Right ventricle myocardium inferior (tissue), 1 donor: ENCODE measurements around the gene TCF19. TPM values are rescaled to one million over a fixed set of nuclear protein-coding genes. Genes with fewer than 3 reads are reported as not detected.

ENCODE experiments used
- ATAC-seq: fragments of 200-7000 bp; cut with Tn5 transposase; one replicate; pipeline ENCODE4 v1.9.1; 2020; ENCODE audit warnings: mild to moderate bottlenecking, moderate library complexity
- DNase-seq: peaks from one replicate; pipeline ENCODE4 v3.0.0; 2021; ENCODE audit errors: missing footprints
- intact Hi-C: fragments of 100-400 bp; cut with DNase I; formaldehyde crosslinking; loops from one replicate; pipeline ENCODE4 v1.11.0; 2022
- total RNA-seq: library from RNA; stranded (reverse); fragmentation: NEBNext Ultra II Directional; extraction: Animal tissue kit (Norgen Biotek cat#: 25700); gene quantifications from one replicate; pipeline ENCODE4 v1.2.1, GENCODE V29; 2021
- donor health status: DM: no; HTN: yes; CAD: no; lungs with severe emphysema.

The TCF19 gene
- total RNA-seq, 1 donor from 2014 or later: 5.2 TPM

DNA sequence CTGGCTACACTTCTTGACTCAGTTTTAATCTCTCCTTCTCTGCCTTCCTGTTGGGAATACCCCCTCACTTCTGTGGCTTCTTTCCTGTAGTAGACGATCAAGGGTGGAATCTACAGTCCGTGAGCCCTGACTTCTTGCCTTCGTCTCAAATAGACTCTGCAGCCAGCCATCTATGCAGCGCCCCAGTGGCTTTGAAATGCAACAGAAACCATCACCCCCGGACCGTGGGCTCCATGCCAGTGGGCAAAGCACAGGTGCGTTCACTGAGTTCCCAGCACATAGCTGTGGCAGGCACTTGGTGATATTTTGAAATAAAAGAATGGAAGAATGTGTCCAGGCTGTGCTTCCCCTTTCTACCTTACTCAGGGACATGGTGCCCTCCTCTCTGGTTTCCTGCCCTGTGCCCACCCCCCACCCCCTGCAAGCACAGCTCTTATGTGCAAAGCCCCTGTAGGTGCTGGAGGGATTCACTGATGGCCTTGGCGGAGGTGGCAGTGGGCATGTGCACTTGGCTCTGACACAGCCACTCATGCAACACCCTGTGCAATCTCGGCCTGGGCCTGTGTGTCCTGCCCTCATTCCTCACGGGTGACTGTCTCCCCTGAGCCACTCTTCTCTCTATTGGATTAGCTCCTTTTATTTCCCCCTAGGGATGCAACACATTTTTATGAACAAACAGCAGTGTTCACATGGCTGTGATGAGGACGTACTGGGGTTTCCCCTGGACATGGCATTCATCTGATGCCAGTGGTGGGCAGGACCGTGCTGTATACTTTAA lies 32.6 kb upstream of the TCF19 start:
- ATAC-seq (peak; percentile 45), DNase-seq (no peak)
- intact Hi-C loops: no loop called here

DNA sequence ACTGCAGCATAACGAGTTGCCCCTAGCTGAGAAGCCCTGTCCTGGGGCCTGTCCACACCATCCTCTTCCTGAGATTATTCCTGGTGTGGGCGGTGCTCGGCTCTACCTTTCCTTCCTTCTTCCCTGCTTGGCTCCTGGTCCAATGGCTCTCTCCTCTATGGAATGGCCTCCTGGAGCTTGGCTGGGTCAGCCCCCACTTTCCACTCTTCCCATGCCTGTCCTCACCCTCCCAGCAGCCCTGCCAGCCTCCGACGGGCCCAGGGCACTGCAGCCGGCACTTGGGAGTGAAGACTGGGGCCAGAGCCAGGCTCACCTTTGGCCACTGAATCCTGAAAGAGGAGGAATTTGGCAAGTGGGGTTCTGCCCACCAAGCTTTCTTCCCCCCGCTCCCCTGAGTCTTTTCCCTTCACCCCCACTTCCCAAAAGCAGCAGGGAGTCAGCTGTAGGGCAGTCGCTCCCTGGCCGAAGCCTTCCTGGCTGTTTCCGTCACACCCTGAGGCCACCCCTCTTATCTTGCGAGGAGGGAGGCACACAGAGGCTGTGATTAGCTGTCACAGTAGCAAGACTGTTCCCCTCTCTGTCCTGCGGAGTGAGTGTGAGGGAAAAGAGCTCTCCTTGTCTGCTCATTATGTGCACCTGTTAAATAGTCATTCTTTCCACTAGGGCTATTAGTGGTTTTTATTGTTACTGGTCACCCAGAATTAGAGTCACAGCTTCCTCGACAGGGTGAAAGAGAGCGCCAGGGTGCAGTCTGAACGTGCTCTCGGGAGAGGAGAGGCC lies 31.8 kb upstream of the TCF19 start:
- intact Hi-C loops: no loop called here
- DNase-seq: peak; percentile 61

DNA sequence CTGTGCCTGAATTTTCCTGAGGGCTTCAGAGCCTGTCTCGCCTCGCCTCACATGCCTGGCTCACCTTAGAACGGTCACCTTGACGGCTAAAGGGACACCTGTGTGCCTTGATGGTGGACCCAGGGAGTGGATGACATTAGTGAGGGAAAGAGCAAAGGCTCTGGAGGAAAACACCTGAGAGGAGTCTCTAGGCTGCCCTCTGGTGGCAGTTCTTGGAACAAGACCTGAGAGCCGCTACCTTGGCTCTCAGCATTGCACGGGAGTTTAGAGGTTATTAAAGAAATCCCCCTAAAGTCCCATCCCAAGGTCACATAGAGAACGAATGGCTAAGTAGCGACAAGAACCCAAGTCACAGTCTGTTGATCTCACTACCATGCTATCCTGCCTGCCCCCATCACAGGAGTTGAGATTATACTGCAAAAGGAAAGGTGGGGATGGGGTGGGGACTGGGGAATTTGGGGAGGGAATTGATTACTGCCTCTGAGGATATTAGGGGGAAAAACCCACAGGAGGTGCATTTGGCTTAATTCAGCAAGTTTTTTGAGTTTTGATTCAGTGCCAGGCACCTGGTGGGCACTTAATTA lies 30.2 kb upstream of the TCF19 start:
- DNase-seq (peak; percentile 58), ATAC-seq (no peak)
- intact Hi-C loops: no loop called here

More for the DNA sequence above, 31.8 kb upstream of the TCF19 start:
- ATAC-seq: peak; percentile 17

DNA sequence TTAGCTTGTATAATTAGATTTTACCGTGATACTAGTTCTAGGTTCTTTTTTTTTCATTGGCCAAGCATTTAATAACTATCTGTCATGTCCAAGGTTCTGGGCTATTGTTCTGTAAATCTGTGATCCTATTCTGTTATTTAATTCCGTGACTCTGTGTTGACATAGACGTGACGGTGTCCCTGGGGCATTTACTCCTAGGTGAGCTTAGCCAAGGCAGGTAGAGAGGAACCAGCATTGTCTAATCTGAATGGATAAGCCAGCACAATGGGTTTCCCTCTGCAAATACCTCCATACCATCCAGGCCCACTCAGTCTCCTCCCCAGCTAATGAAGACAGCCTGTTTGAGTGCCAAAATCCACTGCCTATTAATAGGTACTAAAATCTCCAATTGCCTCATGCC lies 29.3 kb upstream of the TCF19 start:
- ATAC-seq: no peak
- no peak for DNase-seq
- intact Hi-C loops: no loop called here

DNA sequence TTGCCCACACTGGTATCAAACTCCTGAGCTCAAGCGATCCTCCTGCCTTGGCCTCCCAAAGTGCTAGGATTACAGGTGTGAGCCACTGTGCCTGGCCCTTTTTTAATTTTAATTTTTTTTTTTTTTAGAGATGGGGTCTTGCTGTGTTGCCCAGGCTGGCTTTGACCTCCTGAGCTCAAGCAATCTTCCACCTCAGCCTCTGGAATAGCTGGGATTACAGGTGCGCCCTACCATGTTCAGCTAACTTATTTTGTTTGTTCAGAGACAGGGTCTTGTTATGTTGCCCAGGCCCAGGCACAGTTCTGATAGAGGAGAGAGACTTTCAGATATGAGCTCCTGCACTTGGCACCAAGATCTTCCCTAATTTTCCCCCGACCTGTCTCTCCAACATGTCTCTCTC lies 27.6 kb upstream of the TCF19 start:
- intact Hi-C loops: no loop called here
- no peak for DNase-seq

DNA sequence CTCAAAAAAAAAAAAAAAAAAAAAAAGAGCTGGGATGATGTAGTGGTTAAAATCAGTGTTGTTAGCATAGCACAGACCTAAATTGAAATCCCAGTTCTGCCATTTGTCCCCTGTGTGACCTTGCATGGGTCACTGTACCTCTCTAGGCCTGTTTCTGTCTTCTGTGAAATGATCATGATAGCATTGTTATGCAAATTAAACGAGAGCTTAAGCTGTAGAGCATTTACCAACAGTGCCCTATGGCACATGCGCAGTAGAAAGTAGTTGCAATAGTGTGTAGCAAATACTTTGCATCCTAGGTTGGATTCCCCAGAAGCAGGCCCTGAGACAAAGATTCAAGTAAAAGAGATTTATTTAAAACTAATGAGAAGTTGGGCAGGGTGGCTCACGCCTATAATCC lies 26.8 kb upstream of the TCF19 start:
- ATAC-seq: no peak
- DNase-seq: no peak
- intact Hi-C loops: no loop called here

More for the DNA sequence above, 27.6 kb upstream of the TCF19 start:
- no peak for ATAC-seq

DNA sequence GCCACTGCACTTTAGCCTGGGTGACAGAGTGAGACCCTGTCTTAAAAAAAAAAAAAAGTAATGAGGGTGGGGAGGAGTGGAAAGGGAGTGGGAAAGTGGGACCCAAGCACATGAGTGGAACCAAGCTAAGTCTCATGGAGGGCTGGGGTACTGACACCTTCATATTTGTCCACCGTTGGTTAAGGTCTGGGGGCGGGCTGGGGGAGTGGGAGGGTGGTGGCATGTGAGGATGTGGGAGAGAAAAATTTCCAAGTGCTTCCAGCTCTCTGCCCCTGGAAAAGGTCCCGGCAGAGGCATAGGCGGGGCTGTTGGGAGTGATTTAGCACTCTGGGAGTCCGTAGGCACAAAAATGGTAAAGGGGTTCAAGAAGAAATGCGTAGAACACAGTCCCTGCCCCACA lies 25.6 kb upstream of the TCF19 start:
- intact Hi-C loops: no loop called here
- ATAC-seq: no peak
- no peak for DNase-seq

DNA sequence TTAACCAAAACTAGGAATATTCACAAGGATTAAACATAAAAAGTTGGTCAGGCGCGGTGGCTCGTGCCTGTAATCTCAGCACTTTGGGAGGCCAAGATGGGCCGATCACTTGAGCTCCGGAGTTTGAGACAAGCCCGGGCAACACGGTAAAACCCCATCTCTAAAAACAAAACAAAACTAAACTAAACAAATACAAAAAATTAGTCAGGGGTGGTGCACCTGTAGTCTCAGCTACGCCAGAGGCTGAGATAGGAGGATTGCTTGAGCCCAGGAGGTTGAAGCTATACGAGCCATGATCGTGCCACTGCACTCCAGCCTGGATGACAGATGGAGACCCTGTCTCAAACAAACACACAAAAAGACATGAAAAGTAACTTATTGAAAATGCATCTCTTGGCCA lies 22.7 kb upstream of the TCF19 start:
- DNase-seq: no peak
- no peak for ATAC-seq
- intact Hi-C loops: no loop called here

DNA sequence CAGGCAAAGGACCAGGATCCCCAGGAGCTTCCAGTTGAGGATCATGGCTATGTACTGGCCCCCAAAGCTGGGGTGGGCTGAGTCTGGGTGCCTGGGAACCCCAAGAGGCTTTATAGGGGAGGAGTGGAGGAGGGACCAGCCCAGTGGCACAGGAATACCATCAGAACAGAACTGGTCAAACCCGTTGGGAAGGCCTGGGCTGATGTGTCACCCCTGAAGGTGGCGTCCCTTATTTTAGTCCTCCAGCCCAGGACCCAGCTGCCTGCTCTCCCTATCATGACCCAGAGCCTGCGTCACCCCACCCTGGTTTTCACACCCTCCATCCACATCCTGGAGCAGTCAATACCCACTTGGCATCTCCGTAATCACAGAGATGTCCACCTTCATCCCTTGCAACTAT lies 19.4 kb upstream of the TCF19 start, which contains the start of gene PSORS1C2:
Gene PSORS1C2 (minus strand): TSS at position 85 of the 400 bp plus-strand sequence. CDS start 40 bp downstream, at position 45.
- DNase-seq: no peak
- intact Hi-C loops: no loop called here
- no peak for ATAC-seq

DNA sequence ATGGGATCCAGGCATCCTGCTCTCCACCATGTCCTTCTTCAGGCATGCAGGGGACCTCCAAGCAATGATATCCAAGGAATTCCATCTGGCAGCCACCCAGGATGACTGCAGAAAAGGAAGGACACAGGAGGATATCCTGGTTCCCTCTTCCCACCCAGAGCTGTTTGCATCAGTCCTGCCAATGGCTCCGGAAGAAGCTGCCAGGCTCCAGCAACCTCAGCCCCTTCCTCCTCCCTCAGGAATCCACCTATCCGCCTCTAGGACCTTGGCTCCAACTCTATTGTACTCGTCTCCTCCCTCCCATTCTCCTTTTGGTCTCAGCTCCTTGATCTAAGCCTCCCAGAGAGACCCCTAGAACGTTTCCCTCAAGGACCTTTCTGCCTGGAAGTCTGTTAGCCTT lies 18.8 kb upstream of the TCF19 start:
- intact Hi-C loops: no loop called here
- no peak for DNase-seq
- no peak for ATAC-seq

DNA sequence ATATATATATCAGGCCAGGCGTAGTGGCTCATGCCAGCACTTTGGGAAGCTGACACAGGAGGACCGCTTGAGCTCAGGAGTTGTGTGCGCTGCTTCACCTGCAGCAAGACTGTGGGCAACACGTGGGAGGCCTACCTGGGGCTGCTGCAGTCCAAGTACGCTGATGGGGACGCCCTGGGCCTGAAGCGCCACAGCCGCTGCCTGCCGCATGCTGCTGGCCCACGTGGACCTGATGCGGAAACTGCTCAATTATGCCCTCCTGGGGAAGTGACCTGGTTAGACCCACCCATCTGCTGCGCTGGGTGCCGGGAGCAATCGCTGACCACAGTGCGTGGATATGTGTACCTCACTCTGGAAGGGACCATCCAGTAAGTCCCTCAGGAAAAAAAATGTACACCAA lies 17.7 kb upstream of the TCF19 start:
- ATAC-seq: no peak
- intact Hi-C loops: no loop called here
- DNase-seq: no peak

DNA sequence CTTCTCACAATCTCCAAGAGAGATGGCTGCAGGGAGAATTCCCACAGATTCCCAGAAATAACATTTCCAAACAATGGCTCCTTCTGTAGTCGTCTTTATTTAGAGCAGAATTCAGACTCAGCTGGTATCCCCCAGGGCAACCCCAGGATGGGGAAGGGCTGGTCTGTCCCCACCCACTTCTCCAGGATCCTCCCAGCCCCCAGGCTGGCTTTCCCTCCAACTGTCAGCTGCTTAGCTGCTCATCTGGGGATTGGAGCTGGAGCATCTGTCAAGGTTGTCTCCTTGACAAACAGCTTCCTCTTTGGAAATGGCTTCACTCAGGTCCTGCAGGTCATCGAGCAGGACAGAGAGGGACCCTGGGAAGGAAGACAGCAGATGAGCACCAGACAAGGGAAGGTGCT lies 16.0 kb upstream of the TCF19 start:
- no peak for DNase-seq
- peak; percentile 70 for ATAC-seq
- intact Hi-C loops: no loop called here

DNA sequence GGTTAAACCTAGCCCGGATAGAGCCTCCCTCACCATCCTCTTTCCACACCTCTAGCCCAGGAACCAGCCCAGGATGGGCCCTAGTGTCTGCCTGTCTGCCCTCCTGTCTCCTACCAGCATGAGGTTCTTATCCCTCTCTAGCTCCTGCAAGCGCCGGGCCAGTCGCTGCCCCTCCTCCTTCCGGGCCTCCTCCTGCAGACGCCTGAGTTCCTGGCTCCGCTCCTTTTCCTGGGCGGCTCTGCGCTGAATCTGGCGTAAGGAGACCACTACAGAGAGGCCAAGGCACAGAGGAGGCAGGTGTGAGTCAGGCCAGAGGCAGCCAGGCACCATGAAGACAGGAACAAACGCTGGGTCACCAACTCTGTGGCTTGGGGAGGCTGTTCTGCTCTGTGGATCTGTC lies 15.2 kb upstream of the TCF19 start:
- intact Hi-C loops: no loop called here
- DNase-seq (peak; percentile 74), ATAC-seq (peak; percentile 81)

DNA sequence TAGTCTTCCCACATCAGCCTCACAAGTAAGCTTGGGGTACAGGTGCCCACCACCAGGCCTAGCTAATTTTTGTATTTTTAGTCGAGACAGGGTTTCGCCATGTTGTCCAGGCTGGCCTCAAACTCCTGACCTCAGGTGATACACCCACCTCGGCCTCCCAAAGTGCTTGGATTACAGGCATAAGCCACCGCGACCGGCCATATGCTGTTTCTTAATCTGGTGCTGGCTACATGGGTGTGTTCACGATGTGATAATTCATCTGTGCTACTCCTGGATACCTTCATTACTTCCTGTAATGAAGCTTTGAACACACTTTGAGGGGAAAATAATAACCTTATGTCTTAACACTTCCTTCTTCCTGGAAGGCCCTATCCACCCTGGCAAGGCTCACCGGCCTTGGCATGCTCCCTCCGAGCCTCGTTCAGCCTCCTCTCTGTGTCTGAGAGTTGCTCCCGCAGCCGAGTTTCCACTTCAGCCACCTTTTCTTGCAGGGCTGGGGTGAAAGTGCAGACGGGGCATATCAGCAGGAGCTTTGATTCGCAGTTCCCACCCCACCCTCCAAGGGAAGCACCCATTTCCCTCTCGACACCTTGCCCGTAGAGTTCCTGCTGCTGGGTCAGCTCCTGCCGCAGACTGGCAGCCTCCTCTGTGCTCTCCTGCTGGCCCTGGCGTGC lies 14.0 kb upstream of the TCF19 start:
- no peak for ATAC-seq

DNA sequence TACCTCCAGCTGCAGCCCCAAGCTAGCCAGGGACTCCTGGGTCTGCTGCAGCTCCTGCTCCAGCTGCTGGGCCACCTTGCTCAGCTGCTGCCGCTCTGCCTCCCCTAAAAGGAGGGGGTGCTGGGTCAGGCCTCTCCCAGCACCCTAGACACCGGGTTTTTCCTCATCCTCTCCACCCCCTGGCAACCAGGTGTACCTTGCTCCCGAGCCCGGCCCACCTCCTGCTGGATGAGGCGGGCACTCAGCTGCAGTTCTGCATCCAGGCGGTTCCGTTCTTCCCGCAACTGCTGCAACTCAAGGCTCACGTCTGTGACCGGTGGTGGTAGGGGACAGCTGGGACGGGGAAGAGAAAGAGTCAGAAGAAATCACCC lies 13.4 kb upstream of the TCF19 start:
- ATAC-seq (no peak), DNase-seq (no peak)
- intact Hi-C loops: no loop called here

More for the DNA sequence above, 14.0 kb upstream of the TCF19 start:
- no peak for DNase-seq
- intact Hi-C loops: no loop called here

DNA sequence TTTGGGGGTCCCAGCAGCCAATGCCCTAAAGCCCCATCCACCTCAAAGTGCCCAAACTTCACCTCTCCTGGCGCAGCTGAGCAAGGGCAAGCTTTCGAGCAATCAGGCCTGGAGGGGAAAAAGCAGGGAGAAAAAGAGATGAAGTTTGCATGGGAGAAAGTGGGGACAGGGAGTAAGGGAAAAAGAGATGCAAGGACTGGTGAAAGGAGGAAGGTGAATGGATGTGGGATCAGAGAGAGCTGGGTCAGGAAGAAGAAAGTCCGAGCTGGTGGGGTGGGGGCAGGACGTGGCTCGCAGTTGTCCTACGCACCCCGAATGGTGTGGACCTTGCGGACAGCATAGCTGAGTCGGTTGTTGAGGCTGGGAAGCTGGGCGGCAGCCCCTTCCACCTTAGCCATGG lies 13.0 kb upstream of the TCF19 start:
- intact Hi-C loops: no loop called here
- ATAC-seq: no peak
- DNase-seq: no peak

DNA sequence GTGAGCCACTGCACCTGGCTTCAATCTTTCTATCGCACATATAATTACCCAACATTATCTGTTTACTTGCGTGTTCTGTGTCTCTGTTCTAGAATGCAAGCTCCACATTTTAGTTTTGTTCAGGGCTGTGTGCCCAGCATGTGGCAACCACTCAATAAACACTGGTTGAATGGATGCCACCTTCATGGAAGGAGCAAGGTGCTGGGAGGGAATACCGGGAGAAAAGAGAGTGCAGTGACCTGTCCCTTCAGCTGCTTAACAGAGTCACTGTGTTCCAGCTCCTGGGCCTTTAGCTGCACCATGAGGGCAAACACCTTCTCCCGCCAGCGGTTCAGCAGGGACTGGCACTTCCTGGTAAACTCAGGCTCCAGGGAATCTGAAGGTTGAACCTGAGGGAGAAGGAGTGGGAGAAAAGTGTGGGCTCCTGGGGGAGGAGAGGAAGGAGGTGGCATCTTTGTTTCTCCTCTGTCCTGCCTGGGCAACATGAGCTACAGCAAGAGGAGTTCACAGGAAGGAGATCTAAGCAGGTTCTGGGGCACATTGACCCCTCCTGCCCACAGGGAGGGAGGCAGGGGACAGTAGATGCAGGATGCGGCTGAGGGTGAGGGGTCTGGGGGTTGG lies 8.5 kb upstream of the TCF19 start:
- DNase-seq (no peak), ATAC-seq (no peak)
- intact Hi-C loops: no loop called here

DNA sequence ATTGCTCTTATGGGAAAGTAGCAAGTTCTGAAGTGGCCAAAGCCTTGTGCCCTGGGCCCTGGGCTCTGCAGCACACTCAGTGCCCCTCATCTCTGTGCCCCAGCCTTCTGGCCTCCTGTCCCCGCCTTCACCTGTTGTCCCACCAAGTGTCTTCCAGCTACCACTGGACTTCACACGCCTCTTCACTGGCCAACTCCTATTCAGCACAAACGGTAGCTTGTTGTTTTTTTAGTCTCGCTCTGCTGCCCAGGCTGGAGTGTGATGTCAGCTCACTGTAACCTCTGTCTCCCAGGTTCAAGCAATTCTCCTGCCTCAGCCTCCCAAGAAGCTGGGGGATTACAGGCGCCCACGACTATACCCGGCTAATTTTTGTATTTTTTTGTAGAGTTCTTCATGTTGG lies 5.6 kb upstream of the TCF19 start:
- ATAC-seq (no peak), DNase-seq (no peak)
- intact Hi-C loops: no loop called here

DNA sequence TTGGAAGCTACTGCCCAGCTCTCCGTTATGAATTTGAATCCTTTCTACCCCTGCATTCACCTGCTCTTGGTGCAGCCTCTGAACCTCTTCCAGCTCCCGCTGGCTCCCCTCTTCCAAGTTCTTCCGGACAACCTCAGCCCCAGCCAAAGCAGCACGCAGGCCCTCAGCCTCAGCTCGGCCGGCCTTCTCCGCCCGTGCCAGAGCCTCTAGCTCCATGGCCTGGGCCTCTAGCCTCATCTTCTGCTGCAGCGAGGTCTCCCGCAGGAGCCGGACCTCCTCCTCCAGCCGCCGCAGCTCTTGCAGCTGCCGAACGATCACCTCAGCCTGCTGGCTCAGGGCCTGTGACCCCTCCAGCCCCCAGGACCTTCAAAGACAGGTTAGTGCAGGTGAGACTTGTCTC lies 4.0 kb upstream of the TCF19 start:
- intact Hi-C loops: no loop called here
- ATAC-seq (no peak), DNase-seq (no peak)
